Esophagus (tissue), 2 donors: Measurements from ENCODE around the gene GRPEL1. TPM values are rescaled to one million over a fixed set of nuclear protein-coding genes. Genes with fewer than 3 reads are reported as not detected.
"Not testable (repeated sequence)": the region's sequence is repeated elsewhere in the genome, so short reads cannot be mapped to it uniquely, and the experiment has no call there.

Source experiments
- H3K27ac ChIP-seq, 2 donors: one replicate each; pipeline ENCODE4 v1.5.1; 2013; ENCODE audit warnings: low read depth in 2 of 2, mild to moderate bottlenecking in 2 of 2, inconsistent platforms in 1 of 2, low read length in 1 of 2, moderate library complexity in 1 of 2
- H3K27me3 ChIP-seq, 2 donors: one replicate each; pipeline ENCODE4 v1.6.1; 2013; ENCODE audit warnings: low read length in 2 of 2, control low read depth in 1 of 2, mild to moderate bottlenecking in 1 of 2; ENCODE audit not compliant: insufficient read depth in 2 of 2, control insufficient read depth in 1 of 2
- H3K36me3 ChIP-seq, 2 donors: one replicate each; pipeline ENCODE4 v1.6.1; 2013; ENCODE audit warnings: low read length in 1 of 2; ENCODE audit not compliant: control insufficient read depth in 2 of 2, insufficient read depth in 2 of 2
- H3K4me1 ChIP-seq, 2 donors: one replicate each; pipeline ENCODE4 v1.6.1; 2013; ENCODE audit warnings: low read length in 1 of 2; ENCODE audit not compliant: control insufficient read depth in 2 of 2, insufficient read depth in 2 of 2
- H3K4me3 ChIP-seq, 2 donors: one replicate each; pipeline ENCODE4 v1.5.1; 2013; ENCODE audit warnings: low read length in 2 of 2, mild to moderate bottlenecking in 2 of 2, low read depth in 1 of 2, moderate library complexity in 1 of 2
- H3K9me3 ChIP-seq, 2 donors: one replicate each; pipeline ENCODE4 v1.6.1; 2013; ENCODE audit warnings: mild to moderate bottlenecking in 2 of 2, low read depth in 1 of 2, low read length in 1 of 2, moderate library complexity in 1 of 2; ENCODE audit not compliant: control insufficient read depth in 2 of 2, insufficient read depth in 1 of 2
- WGBS, 2 donors: extraction: QIAGEN DNeasy Blood & Tissue Kit; methylation state at CpG; one replicate each; pipeline ENCODE4 v1.1.7; 2013; 5-methylcytosine and 5-hydroxymethylcytosine counted together
- polyA plus RNA-seq, 2 donors: library from polyadenylated mRNA; stranded (reverse); fragments of 200-250 nt; gene quantifications; one replicate each; pipeline ENCODE4 v1.2.3, GENCODE V29; 2013
- donor health status: healthy with polysubstance abuse.
- donor health status: Bipolar disorder and iron deficiency.

Gene GRPEL1
- polyA plus RNA-seq, 2 donors: 21.7 to 37.8 TPM

- H3K27ac ChIP-seq, H3K4me1 ChIP-seq, H3K27me3 ChIP-seq, H3K9me3 ChIP-seq, H3K4me3 ChIP-seq, H3K36me3 ChIP-seq: not testable (repeated sequence)
Measured at GRCh38 chr4:7079483-7079882, 11.6 kb upstream of the GRPEL1 start.

GRCh38 chr4:7078025-7078424, 10.2 kb upstream of the GRPEL1 start:
- Histone ChIP-seq H3K4me1 (peaks cover 0 to 10% of the 10 kb centered on the region in 2 donors), H3K27ac (no peak overlapping the region), H3K36me3 (no peaks in the 10 kb centered on the region), H3K4me3 (no peak overlapping the region), H3K9me3 (no peaks in the 10 kb centered on the region), H3K27me3 (no peaks in the 10 kb centered on the region)
- 85 to 87% methylated on average over 5 of the region's 5 CpGs for WGBS, 2 donors

- Histone ChIP-seq H3K4me3 (no peak overlapping the region), H3K9me3 (no peaks in the 10 kb centered on the region), H3K4me1 (peaks cover 0 to 10% of the 10 kb centered on the region in 2 donors), H3K36me3 (no peaks in the 10 kb centered on the region), H3K27me3 (no peaks in the 10 kb centered on the region), H3K27ac (no peak overlapping the region)
- WGBS, 2 donors: 85 to 92% methylated on average over 12 of the region's 12 CpGs
Measured at GRCh38 chr4:7077371-7077770, 9.5 kb upstream of the GRPEL1 start.

GRCh38 chr4:7076696-7077082, 8.8 kb upstream of the GRPEL1 start:
- H3K9me3 ChIP-seq: no peaks in the 10 kb centered on the region
- H3K4me1 ChIP-seq: peaks cover 0 to 10% of the 10 kb centered on the region in 2 donors
- H3K27ac ChIP-seq: no peak overlapping the region
- no peaks in the 10 kb centered on the region for H3K27me3 ChIP-seq
- WGBS, 2 donors: 57 to 64% methylated on average over 6 of the region's 6 CpGs
- H3K36me3 ChIP-seq: no peaks in the 10 kb centered on the region
- H3K4me3 ChIP-seq: no peak overlapping the region

GRCh38 chr4:7075962-7076695, 8.3 kb upstream of the GRPEL1 start:
- H3K4me3 ChIP-seq: no peak overlapping the region
- H3K27ac ChIP-seq: no peak overlapping the region
- H3K36me3 ChIP-seq: no peaks in the 10 kb centered on the region
- peaks cover 0 to 10% of the 10 kb centered on the region in 2 donors for H3K4me1 ChIP-seq
- no peaks in the 10 kb centered on the region for H3K27me3 ChIP-seq
- 82 to 85% methylated on average over 25 of the region's 25 CpGs for WGBS, 2 donors
- no peaks in the 10 kb centered on the region for H3K9me3 ChIP-seq

- 71% methylated on average over 9 of the region's 9 CpGs for WGBS, 2 donors
- H3K9me3 ChIP-seq: no peaks in the 10 kb centered on the region
- no peak overlapping the region for H3K4me3 ChIP-seq
Measured at GRCh38 chr4:7074426-7074825, 6.6 kb upstream of the GRPEL1 start.

GRCh38 chr4:7073526-7074390, 5.9 kb upstream of the GRPEL1 start:
- Histone ChIP-seq H3K27me3 (no peaks in the 10 kb centered on the region), H3K4me1 (peaks cover 0 to 11% of the 10 kb centered on the region in 2 donors), H3K9me3 (no peaks in the 10 kb centered on the region), H3K27ac (no peak overlapping the region), H3K36me3 (no peaks in the 10 kb centered on the region), H3K4me3 (no peak overlapping the region)
- WGBS, 2 donors: 72 to 74% methylated on average over 18 of the region's 18 CpGs

More at GRCh38 chr4:7074426-7074825, 6.6 kb upstream of the GRPEL1 start:
- H3K27ac ChIP-seq: no peak overlapping the region
- H3K27me3 ChIP-seq: no peaks in the 10 kb centered on the region
- H3K36me3 ChIP-seq: no peaks in the 10 kb centered on the region
- peaks cover 0 to 10% of the 10 kb centered on the region in 2 donors for H3K4me1 ChIP-seq

GRCh38 chr4:7073059-7073458, 5.2 kb upstream of the GRPEL1 start:
- H3K4me3 ChIP-seq: no peak overlapping the region
- H3K4me1 ChIP-seq: peaks cover 0 to 12% of the 10 kb centered on the region in 2 donors
- 91 to 92% methylated on average over 14 of the region's 14 CpGs for WGBS, 2 donors
- no peaks in the 10 kb centered on the region for H3K27me3 ChIP-seq
- no peaks in the 10 kb centered on the region for H3K9me3 ChIP-seq
- H3K36me3 ChIP-seq: no peaks in the 10 kb centered on the region
- H3K27ac ChIP-seq: no peak overlapping the region

GRCh38 chr4:7070729-7071511, 3.1 kb upstream of the GRPEL1 start:
- Histone ChIP-seq H3K4me1 (peaks cover 2 to 9% of the 10 kb centered on the region in 2 donors), H3K4me3 (no peak overlapping the region), H3K9me3 (no peaks in the 10 kb centered on the region), H3K36me3 (no peaks in the 10 kb centered on the region), H3K27me3 (no peaks in the 10 kb centered on the region), H3K27ac (no peak overlapping the region)
- WGBS, 2 donors: 36 to 40% methylated on average over 23 of the region's 23 CpGs
